Smooth muscle cell of the brain vasculature (primary cell): Measurements from ENCODE around the gene AIG1.
"Not testable (repeated sequence)": the region's sequence is repeated elsewhere in the genome, so short reads cannot be mapped to it uniquely, and the experiment has no call there.

ENCODE experiments used
- DNase-seq: peaks from one replicate; pipeline ENCODE4 v3.0.0-alpha.2; 2012; ENCODE audit warnings: low read depth, low spot score

AIG1 gene

GRCh38 chr6:143060806-143061596 lies at the start of gene AIG1:
Gene AIG1, plus strand, starts transcription at chr6:143060889. Its CDS starts 37 bp downstream, at chr6:143060926.
- DNase-seq = no peak

- no peak for DNase-seq
Observed at GRCh38 chr6:143014764-143015163, 45.9 kb upstream of the AIG1 start.

GRCh38 chr6:143015300-143015706 lies 45.4 kb upstream of the AIG1 start:
- no peak for DNase-seq

- no peak for DNase-seq
Observed at GRCh38 chr6:143018955-143019354, 41.7 kb upstream of the AIG1 start.

- not testable (repeated sequence) for DNase-seq
Observed at GRCh38 chr6:143020862-143021261, 39.8 kb upstream of the AIG1 start.

GRCh38 chr6:143021543-143021942 lies 39.1 kb upstream of the AIG1 start:
- no peak for DNase-seq

- DNase-seq = no peak
Observed at GRCh38 chr6:143022587-143022986, 38.1 kb upstream of the AIG1 start.

GRCh38 chr6:143023695-143024094 lies 37.0 kb upstream of the AIG1 start:
- no peak for DNase-seq

GRCh38 chr6:143024977-143025376 lies 35.7 kb upstream of the AIG1 start:
- DNase-seq = no peak

GRCh38 chr6:143026696-143027449 lies 33.8 kb upstream of the AIG1 start:
- no peak for DNase-seq

- DNase-seq = no peak
Observed at GRCh38 chr6:143034689-143035334, 25.9 kb upstream of the AIG1 start.

GRCh38 chr6:143037470-143037869 lies 23.2 kb upstream of the AIG1 start:
- no peak for DNase-seq

GRCh38 chr6:143038833-143039232 lies 21.9 kb upstream of the AIG1 start:
- DNase-seq = no peak

GRCh38 chr6:143039548-143039947 lies 21.1 kb upstream of the AIG1 start:
- no peak for DNase-seq

GRCh38 chr6:143040018-143040417 lies 20.7 kb upstream of the AIG1 start:
- DNase-seq = no peak

GRCh38 chr6:143044345-143044744 lies 16.3 kb upstream of the AIG1 start:
- not testable (repeated sequence) for DNase-seq

- DNase-seq = no peak
Observed at GRCh38 chr6:143049611-143050010, 11.1 kb upstream of the AIG1 start.

- DNase-seq = no peak
Observed at GRCh38 chr6:143050509-143050908, 10.2 kb upstream of the AIG1 start.

- DNase-seq = no peak
Observed at GRCh38 chr6:143052282-143052681, 8.4 kb upstream of the AIG1 start.

- DNase-seq = no peak
Observed at GRCh38 chr6:143053856-143054255, 6.8 kb upstream of the AIG1 start.

- DNase-seq = no peak
Observed at GRCh38 chr6:143054329-143054728, 6.4 kb upstream of the AIG1 start.

GRCh38 chr6:143055213-143055612 lies 5.5 kb upstream of the AIG1 start:
- DNase-seq = no peak
